Stimulated activated CD4-positive, alpha-beta T cell treated with anti-CD3 and anti-CD28 coated beads, TNF-alpha, amount 100 ng/mL, for 24 hours (primary cell): Measurements from ENCODE around the gene L1CAM.

Experiments used
- DNase-seq, 3 experiments: peaks; one replicate each; pipeline ENCODE4 v3.0.0-alpha.2; 2020; ENCODE audit warnings: low read depth in 3 of 3

L1CAM gene

DNA sequence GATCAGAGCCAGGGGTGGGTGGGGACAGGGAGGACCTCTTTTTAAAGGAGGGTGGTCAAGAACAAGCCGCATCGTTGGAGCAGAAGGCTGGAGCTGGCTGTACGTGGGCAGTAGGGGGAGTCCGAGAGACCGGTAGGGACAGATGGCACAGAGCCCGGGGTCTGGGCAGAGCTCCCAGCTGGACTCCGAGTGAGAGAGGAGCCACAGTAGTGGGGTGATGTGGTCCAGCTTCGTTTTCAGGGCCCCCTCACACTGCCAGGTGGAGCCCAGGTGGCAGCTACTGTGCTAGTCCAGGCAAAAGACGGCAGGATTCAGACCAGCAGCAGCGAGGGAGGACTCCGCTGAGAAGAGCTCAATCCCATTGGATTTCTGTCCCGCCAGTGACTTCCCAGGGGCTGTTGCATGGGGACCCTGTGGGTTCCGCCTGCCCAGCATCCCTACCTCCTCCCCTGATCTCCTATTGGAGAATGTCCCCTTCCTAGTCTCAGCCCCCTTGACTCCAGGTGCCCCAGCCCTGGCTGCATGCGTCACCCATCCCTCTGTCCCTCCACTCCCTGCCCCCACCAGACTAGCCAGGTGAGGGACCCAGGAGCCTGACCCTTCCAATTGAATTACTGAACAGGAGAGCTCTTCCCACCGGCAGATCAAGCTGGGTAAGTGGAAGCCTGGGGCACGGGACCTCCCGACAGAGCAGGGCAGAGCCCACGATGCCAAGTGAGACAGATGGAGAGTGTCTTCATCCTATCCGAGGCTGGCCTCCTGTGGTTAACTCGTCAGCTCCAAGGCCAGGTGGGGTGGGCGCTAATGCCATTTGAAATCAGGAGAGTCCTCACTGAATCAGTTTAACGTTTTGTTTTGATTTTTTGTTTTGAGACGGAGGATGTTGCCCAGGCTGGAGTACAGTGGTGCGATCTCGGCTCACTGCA is 37.2 kb upstream of the L1CAM start:
- no peak for DNase-seq

GRCh38 chrX:153921511-153922446 is 35.8 kb upstream of the L1CAM start:
- no peak for DNase-seq

DNA sequence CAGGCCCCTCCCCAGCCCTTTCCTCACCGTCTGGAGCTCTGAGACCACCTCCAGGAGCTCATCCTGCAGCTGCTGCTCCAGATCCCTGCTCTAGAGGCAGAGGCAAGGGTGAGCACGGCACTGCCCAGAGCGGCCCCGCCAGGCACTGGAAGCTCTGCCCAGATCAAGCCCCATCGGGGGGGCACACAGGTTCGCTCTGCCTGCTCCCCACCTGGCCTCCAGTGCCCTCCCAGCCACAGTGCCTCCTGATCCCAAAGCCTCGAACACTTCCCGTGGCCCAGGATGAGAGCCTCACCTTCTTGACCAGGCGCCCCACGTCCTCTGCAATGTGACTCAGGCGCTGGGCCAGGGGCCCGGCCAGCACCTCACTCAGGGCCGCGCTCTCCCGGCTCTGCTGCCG is 35.1 kb upstream of the L1CAM start:
- no peak for DNase-seq

- no peak for DNase-seq
Observed at GRCh38 chrX:153920546-153920945, 34.6 kb upstream of the L1CAM start.

DNA sequence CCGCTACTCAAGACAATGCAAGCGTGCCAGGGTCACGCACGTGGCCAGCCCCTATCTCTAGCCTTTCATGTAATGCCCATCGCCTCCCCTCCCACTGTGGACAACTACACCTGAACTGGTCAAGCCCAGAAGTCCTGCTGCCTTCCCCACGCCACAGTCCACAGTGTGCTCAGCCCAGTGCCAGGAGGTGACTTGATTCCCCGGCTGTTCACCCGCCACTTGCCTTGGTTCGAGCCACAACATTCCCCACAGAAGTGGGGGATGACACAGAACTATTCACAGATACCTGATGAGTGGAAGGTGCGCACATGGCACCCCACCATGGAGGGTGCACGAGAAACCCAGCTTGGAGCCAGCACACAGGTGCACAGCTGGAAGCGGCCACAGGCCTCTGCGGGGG is 33.3 kb upstream of the L1CAM start:
- no peak for DNase-seq

- no peak for DNase-seq
Observed at GRCh38 chrX:153917869-153918268, 31.9 kb upstream of the L1CAM start.

DNA sequence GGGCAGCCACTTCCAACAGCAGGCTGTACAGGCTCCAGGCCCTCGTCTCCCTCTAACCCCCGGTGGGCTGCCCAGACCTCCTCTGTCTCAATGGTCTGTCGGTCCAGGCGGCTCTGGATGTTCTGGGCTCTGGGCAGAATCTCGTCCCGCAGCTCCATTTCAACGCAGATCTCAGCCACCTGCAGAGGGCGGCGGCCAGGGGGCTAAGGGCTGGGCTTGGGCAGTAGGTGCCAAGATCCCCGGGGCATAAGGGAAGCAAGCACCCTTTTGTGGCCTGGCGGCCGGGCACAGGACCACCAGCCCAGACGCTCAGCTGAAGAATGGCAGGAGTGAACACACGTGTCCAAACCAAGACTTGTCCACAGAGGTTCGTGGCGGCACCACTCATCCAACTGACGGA is 27.7 kb upstream of the L1CAM start:
- DNase-seq: no peak

GRCh38 chrX:153913211-153913610 is 27.2 kb upstream of the L1CAM start:
- DNase-seq: no peak

GRCh38 chrX:153911798-153912197 is 25.8 kb upstream of the L1CAM start:
- no peak for DNase-seq

DNA sequence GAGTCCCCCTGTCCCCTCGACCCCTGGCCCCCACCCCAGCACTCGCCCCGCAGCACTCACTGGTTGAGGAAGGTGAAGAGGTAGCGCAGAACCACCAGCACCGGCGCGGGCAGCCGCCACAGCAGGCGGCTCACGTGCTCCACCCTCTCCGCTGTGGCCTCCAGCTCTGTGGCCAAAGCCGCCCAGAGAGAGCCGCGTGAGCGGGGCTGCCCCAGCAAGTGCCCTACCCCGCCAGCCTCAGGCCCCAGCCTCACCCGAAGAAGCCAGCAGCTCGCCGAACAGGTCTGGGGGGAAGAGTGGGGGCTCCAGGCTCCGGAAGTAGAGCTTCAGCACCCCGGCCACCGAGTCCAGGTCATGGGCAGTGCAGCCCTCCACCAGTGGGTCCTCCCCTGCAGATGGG is 24.5 kb upstream of the L1CAM start:
- DNase-seq: no peak

DNA sequence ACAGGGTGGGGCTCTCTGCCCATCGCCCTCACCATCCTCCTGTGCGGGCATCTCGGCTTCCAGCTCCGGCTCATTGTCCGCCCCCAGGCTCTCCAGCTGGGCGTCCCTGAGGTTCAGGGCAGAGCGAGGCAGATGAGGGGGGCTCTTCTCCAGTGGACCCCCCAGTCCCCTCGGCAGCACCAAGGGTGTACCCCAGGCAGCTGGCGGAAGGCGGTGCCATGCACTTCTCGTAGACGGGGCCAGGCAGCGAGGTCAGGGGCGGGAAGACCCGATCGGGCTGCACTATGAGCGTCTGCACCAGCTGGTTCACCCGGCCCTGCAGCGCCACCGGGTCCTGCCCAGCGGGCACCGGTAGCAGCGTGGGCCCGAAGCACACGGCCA is 24.0 kb upstream of the L1CAM start:
- no peak for DNase-seq

- no peak for DNase-seq
Observed at GRCh38 chrX:153909024-153909979, 23.3 kb upstream of the L1CAM start.

GRCh38 chrX:153908219-153908860 is 22.4 kb upstream of the L1CAM start:
- DNase-seq: no peak

DNA sequence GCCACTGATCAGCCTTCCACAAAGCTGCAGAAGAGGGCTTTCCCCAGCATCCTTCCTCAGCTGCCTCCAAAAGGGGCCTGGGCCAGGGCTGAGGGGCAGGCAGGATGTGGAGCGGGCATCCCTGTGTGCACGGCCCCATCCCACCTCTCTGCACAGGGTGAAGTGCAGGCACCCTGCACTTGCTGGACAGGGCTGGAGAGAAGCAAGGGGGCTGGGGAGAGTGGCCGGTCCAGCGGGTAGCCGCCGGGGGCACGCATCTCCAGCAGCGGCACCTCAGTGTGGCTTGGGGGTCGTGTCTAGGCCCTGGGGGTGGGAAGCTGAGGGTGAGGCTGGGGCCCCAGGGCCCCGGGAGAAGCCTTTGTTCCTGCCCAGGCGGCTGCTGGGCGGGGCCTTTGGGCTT is 21.5 kb upstream of the L1CAM start:
- no peak for DNase-seq

- no peak for DNase-seq
Observed at GRCh38 chrX:153906126-153906917, 20.3 kb upstream of the L1CAM start.

GRCh38 chrX:153905481-153906095 is 19.6 kb upstream of the L1CAM start:
- no peak for DNase-seq

GRCh38 chrX:153903991-153904957 is 18.3 kb upstream of the L1CAM start, which contains the start of gene AVPR2:
Gene AVPR2 (plus strand): TSS chrX:153904673. CDS start chrX:153905146, 473 bp downstream.
- DNase-seq: no peak

DNA sequence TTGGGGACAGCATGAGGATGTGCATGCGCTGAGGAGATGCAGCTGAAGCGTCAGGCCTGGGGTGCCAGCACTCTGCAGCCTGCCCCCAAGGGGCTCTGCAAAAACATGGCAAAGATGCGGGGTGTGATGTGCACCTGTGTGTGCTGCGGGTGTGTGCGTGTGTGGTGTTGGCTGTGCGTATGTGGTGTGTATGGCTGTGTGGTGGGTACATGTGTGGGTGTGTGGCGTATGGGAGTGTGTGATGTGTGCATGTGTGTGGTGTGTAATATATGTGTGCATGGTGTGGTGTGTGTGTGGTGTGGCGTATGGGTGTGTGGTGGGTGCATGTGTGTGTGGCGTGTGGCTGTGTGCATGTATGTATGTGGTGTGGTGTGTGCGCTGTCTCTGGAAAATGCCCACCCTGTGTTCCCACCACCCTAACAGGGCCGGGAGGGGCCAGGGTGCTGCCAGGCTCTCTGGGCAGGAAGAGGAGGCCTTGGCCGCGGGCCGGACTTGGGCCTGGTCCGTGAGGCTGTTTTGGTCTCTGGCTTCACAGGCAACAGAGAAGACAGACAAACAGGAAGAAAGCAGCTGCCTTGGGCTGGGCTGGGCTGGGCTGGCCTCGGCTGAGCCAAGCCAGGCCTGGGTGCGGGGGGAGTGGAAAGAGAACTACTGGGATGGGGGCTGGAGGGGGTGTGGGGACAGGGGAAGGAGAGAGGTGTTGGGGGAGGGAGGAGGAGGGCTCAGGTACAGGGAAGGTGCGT is 17.4 kb upstream of the L1CAM start:
- DNase-seq: no peak
